GM23338 (cell line): ENCODE measurements around the gene EMSY. TPM values are rescaled to one million over a fixed set of nuclear protein-coding genes. Genes with fewer than 3 reads are reported as not detected.

ENCODE experiments used
- ATAC-seq: fragments of 200-7000 bp; cut with Tn5 transposase; 3 replicates; pipeline ENCODE4 v1.9.1; 2020
- DNase-seq: peaks from one replicate; pipeline ENCODE4 v3.0.0-alpha.2; 2015; ENCODE audit warnings: low spot score
- H2AFZ ChIP-seq: fragments of 200-600 bp; sonication (generic); 2 replicates; pipeline ENCODE4 v1.8.0; 2016; ENCODE audit warnings: antibody characterized with exemption, mild to moderate bottlenecking, moderate library complexity
- H3F3A ChIP-seq: fragments of 200-600 bp; sonication (generic); replicated peaks from 2 replicates; pipeline ENCODE4 v1.8.0; 2017; ENCODE audit warnings: antibody characterized with exemption, mixed run types, low read depth
- H3K27ac ChIP-seq: fragments of 200-600 bp; sonication (generic); 2 replicates; pipeline ENCODE4 v1.6.1; 2016; ENCODE audit warnings: low read depth
- H3K27me3 ChIP-seq: fragments of 200-600 bp; sonication (generic); 2 replicates; pipeline ENCODE4 v1.8.0; 2016; ENCODE audit warnings: mild to moderate bottlenecking, mixed run types, moderate library complexity; ENCODE audit not compliant: insufficient read depth
- H3K36me3 ChIP-seq: fragments of 200-600 bp; sonication (generic); 2 replicates; pipeline ENCODE4 v1.8.0; 2016; ENCODE audit warnings: mild to moderate bottlenecking; ENCODE audit not compliant: insufficient read depth
- H3K4me1 ChIP-seq: fragments of 200-600 bp; sonication (generic); 2 replicates; pipeline ENCODE4 v1.8.0; 2016; ENCODE audit warnings: mild to moderate bottlenecking, moderate library complexity; ENCODE audit not compliant: insufficient read depth
- H3K4me2 ChIP-seq: fragments of 200-600 bp; sonication (generic); 2 replicates; pipeline ENCODE4 v1.7.1; 2017; ENCODE audit warnings: mixed run types
- H3K4me3 ChIP-seq: fragments of 200-600 bp; sonication (generic); 2 replicates; pipeline ENCODE4 v1.6.1; 2016; ENCODE audit warnings: mixed run types
- H3K79me2 ChIP-seq: fragments of 200-600 bp; sonication (generic); replicated peaks from 2 replicates; pipeline ENCODE4 v1.8.0; 2017; ENCODE audit warnings: mild to moderate bottlenecking; ENCODE audit not compliant: insufficient read depth
- H3K9me2 ChIP-seq: fragments of 200-600 bp; sonication (generic); 2 replicates; pipeline ENCODE4 v1.8.0; 2017; ENCODE audit not compliant: insufficient read depth
- H4K20me1 ChIP-seq: fragments of 200-600 bp; sonication (generic); replicated peaks from 2 replicates; pipeline ENCODE4 v1.8.0; 2017; ENCODE audit warnings: mild to moderate bottlenecking; ENCODE audit not compliant: insufficient read depth
- H3K27ac Mint-ChIP-seq: 2 replicates; pipeline ENCODE4 v1.8.0; 2020; ENCODE audit warnings: inconsistent platforms, mild to moderate bottlenecking, moderate library complexity, mixed read lengths
- H3K27me3 Mint-ChIP-seq: 3 replicates; pipeline ENCODE4 v1.8.0; 2022; ENCODE audit warnings: low read depth, mild to moderate bottlenecking, moderate library complexity, mixed read lengths, inconsistent platforms; ENCODE audit not compliant: insufficient read depth, poor library complexity
- H3K36me3 Mint-ChIP-seq: 3 replicates; pipeline ENCODE4 v1.8.0; 2021; ENCODE audit warnings: low read depth, mild to moderate bottlenecking, inconsistent platforms, moderate library complexity, mixed read lengths
- H3K4me1 Mint-ChIP-seq: 3 replicates; pipeline ENCODE4 v1.8.0; 2020; ENCODE audit warnings: mild to moderate bottlenecking, inconsistent platforms, mixed read lengths
- H3K4me3 Mint-ChIP-seq: 3 replicates; pipeline ENCODE4 v1.8.0; 2021; ENCODE audit warnings: moderate library complexity, mild to moderate bottlenecking, inconsistent platforms, mixed read lengths
- H3K9me3 Mint-ChIP-seq: 3 replicates; pipeline ENCODE4 v1.8.0; 2020; ENCODE audit warnings: moderate library complexity, mild to moderate bottlenecking, inconsistent platforms, mixed read lengths
- JUNB ChIP-seq: IDR thresholded peaks from one replicate; pipeline ENCODE4 v1.6.1; 2016; ENCODE audit warnings: antibody characterized with exemption; ENCODE audit not compliant: unreplicated experiment
- NANOG ChIP-seq: IDR thresholded peaks from 2 replicates; pipeline ENCODE4 v1.6.1; 2016; ENCODE audit warnings: antibody characterized with exemption, borderline replicate concordance
- POLR2AphosphoS5 ChIP-seq: IDR thresholded peaks from 2 replicates; pipeline ENCODE4 v1.6.1; 2016; ENCODE audit warnings: antibody characterized with exemption, low read depth
- STAT1 ChIP-seq: IDR thresholded peaks from one replicate; pipeline ENCODE4 v1.6.1; 2016; ENCODE audit warnings: antibody characterized with exemption; ENCODE audit not compliant: unreplicated experiment
- ZNF114 ChIP-seq: fragments of 250-450 bp; sonication (Bioruptor Pico); IDR thresholded peaks from 2 replicates; pipeline ENCODE4 v1.5.0; 2020; ENCODE audit warnings: mild to moderate bottlenecking, moderate library complexity
- polyA plus RNA-seq: library from polyadenylated mRNA; unstranded; fragments of >200 nt; fragmentation: Nextera tagmentation; extraction: Ambion mirVana; gene quantifications from 2 replicates; pipeline ENCODE4 v1.2.1, GENCODE V29; 2016
- total RNA-seq: library from RNA; depleted of rRNA; stranded (reverse); fragments of >200 nt; shearing (Covaris generic); gene quantifications from 2 replicates; pipeline ENCODE4 v1.2.3, GENCODE V29; 2014
- TF ChIP-seq, protein P1 (sequence below): fragments of 250-450 bp; sonication (Bioruptor Pico); IDR thresholded peaks from 2 replicates; pipeline ENCODE4 v1.5.0; 2020; ENCODE audit warnings: mild to moderate bottlenecking, moderate library complexity
- TF ChIP-seq, protein P2 (sequence below): IDR thresholded peaks from one replicate; pipeline ENCODE4 v1.6.1; 2018; ENCODE audit warnings: antibody characterized with exemption; ENCODE audit not compliant: unreplicated experiment

Gene EMSY
- total and polyA plus RNA-seq, 2 experiments from 2014 or later, result 25.0 to 46.9 TPM

DNA sequence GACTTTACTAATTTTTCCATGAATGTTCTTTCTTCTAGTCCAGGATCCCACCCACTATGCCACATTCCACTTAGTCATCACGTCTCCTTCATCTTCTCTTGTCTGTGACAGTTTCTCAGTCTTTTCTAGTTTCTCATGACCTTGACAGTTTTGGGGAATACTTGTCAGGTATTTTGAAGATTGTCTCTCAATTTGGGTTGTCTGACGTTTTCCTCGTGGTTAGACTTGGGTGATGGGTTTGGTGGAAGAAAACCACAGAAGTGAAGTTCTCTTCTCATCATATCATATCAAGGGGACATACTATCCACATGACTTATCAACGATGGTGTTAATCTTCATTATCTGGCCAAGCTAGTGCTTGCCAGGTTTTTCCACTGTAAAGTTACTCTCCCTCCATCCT is 123.3 kb downstream of the EMSY start (continued):
- TF ChIP-seq, protein P1, sequence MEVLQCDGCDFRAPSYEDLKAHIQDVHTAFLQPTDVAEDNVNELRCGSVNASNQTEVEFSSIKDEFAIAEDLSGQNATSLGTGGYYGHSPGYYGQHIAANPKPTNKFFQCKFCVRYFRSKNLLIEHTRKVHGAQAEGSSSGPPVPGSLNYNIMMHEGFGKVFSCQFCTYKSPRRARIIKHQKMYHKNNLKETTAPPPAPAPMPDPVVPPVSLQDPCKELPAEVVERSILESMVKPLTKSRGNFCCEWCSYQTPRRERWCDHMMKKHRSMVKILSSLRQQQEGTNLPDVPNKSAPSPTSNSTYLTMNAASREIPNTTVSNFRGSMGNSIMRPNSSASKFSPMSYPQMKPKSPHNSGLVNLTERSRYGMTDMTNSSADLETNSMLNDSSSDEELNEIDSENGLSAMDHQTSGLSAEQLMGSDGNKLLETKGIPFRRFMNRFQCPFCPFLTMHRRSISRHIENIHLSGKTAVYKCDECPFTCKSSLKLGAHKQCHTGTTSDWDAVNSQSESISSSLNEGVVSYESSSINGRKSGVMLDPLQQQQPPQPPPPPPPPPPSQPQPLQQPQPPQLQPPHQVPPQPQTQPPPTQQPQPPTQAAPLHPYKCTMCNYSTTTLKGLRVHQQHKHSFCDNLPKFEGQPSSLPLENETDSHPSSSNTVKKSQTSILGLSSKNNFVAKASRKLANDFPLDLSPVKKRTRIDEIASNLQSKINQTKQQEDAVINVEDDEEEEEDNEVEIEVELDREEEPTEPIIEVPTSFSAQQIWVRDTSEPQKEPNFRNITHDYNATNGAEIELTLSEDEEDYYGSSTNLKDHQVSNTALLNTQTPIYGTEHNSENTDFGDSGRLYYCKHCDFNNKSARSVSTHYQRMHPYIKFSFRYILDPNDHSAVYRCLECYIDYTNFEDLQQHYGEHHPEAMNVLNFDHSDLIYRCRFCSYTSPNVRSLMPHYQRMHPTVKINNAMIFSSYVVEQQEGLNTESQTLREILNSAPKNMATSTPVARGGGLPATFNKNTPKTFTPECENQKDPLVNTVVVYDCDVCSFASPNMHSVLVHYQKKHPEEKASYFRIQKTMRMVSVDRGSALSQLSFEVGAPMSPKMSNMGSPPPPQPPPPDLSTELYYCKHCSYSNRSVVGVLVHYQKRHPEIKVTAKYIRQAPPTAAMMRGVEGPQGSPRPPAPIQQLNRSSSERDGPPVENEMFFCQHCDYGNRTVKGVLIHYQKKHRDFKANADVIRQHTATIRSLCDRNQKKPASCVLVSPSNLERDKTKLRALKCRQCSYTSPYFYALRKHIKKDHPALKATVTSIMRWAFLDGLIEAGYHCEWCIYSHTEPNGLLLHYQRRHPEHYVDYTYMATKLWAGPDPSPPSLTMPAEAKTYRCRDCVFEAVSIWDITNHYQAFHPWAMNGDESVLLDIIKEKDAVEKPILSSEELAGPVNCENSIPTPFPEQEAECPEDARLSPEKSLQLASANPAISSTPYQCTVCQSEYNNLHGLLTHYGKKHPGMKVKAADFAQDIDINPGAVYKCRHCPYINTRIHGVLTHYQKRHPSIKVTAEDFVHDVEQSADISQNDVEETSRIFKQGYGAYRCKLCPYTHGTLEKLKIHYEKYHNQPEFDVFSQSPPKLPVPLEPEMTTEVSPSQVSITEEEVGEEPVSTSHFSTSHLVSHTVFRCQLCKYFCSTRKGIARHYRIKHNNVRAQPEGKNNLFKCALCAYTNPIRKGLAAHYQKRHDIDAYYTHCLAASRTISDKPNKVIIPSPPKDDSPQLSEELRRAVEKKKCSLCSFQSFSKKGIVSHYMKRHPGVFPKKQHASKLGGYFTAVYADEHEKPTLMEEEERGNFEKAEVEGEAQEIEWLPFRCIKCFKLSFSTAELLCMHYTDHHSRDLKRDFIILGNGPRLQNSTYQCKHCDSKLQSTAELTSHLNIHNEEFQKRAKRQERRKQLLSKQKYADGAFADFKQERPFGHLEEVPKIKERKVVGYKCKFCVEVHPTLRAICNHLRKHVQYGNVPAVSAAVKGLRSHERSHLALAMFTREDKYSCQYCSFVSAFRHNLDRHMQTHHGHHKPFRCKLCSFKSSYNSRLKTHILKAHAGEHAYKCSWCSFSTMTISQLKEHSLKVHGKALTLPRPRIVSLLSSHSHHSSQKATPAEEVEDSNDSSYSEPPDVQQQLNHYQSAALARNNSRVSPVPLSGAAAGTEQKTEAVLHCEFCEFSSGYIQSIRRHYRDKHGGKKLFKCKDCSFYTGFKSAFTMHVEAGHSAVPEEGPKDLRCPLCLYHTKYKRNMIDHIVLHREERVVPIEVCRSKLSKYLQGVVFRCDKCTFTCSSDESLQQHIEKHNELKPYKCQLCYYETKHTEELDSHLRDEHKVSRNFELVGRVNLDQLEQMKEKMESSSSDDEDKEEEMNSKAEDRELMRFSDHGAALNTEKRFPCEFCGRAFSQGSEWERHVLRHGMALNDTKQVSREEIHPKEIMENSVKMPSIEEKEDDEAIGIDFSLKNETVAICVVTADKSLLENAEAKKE (CRISPR knock-in tag), result no peak
- TF ChIP-seq STAT1, result no peak
- TF ChIP-seq ZNF114 (CRISPR knock-in tag), result no peak
- TF ChIP-seq JUNB, result no peak
- TF ChIP-seq POLR2AphosphoS5, result no peak
- no peak for TF ChIP-seq NANOG

DNA sequence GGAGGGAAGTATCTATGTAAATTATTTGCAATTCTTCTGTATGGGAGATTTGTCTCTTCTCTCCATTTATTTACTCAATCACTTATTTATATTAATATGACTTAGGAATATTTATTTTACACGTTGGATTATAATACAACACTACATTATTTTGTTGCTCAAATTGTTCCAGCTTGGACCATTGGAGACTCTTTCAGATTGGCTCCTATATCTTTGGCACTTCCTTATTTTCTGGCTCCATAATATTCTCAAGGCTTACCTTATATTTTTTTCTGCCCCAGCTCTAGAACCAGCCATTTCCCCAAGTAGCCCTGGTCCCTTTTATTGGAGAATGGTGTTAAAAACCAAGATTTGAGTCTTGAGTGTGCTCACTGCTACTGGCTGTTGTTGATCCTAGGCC is 123.8 kb downstream of the EMSY start:
- Histone ChIP-seq H3F3A (no peaks in the 10 kb centered on the region), H3K27ac (no peak overlapping the region), H2AFZ (no peak overlapping the region), H3K36me3 (no peaks in the 10 kb centered on the region), H4K20me1 (no peaks in the 10 kb centered on the region), H3K27me3 (no peaks in the 10 kb centered on the region), H3K4me3 (no peak overlapping the region), H3K4me2 (no peak overlapping the region), H3K4me1 (no peaks in the 10 kb centered on the region), H3K9me2 (no peaks in the 10 kb centered on the region), H3K79me2 (no peaks in the 10 kb centered on the region)
- H3K4me1 Mint-ChIP-seq, result no peaks in the 10 kb centered on the region
- H3K27me3 Mint-ChIP-seq, result no peaks in the 10 kb centered on the region
- ATAC-seq, result no peak
- no peak overlapping the region for H3K27ac Mint-ChIP-seq
- no peak overlapping the region for H3K4me3 Mint-ChIP-seq
- H3K9me3 Mint-ChIP-seq, result no peaks in the 10 kb centered on the region; the same call in 2 of the 3 replicates
- no peak for DNase-seq
- no peaks in the 10 kb centered on the region for H3K36me3 Mint-ChIP-seq
- TF ChIP-seq, protein P1 (CRISPR knock-in tag), result no peak
- no peak for TF ChIP-seq ZNF114 (CRISPR knock-in tag)
- TF ChIP-seq, protein P2, sequence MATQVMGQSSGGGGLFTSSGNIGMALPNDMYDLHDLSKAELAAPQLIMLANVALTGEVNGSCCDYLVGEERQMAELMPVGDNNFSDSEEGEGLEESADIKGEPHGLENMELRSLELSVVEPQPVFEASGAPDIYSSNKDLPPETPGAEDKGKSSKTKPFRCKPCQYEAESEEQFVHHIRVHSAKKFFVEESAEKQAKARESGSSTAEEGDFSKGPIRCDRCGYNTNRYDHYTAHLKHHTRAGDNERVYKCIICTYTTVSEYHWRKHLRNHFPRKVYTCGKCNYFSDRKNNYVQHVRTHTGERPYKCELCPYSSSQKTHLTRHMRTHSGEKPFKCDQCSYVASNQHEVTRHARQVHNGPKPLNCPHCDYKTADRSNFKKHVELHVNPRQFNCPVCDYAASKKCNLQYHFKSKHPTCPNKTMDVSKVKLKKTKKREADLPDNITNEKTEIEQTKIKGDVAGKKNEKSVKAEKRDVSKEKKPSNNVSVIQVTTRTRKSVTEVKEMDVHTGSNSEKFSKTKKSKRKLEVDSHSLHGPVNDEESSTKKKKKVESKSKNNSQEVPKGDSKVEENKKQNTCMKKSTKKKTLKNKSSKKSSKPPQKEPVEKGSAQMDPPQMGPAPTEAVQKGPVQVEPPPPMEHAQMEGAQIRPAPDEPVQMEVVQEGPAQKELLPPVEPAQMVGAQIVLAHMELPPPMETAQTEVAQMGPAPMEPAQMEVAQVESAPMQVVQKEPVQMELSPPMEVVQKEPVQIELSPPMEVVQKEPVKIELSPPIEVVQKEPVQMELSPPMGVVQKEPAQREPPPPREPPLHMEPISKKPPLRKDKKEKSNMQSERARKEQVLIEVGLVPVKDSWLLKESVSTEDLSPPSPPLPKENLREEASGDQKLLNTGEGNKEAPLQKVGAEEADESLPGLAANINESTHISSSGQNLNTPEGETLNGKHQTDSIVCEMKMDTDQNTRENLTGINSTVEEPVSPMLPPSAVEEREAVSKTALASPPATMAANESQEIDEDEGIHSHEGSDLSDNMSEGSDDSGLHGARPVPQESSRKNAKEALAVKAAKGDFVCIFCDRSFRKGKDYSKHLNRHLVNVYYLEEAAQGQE, result no peak
